ENCODE measurements around the gene TGFB1. TPM values are rescaled to one million over a fixed set of nuclear protein-coding genes. Genes with fewer than 3 reads are reported as not detected.
A peak's percentile ranks its signal among the peaks of the same experiment; 100 is the strongest.

Gene TGFB1
- total RNA-seq, 1 experiment from 2014 or later: 10.4 TPM

GRCh38 chr19:41309180-41310032, 44.3 kb downstream of the TGFB1 start:
- ChIA-PET POLR2A (interaction anchor here (0.5 to 1.5 kb wide), 4 partner anchors 12 to 97 kb away, joined by 4 to 8 read pairs (median 4); partner anchors contain the start of genes B9D2 and HNRNPUL1), CTCF (interaction anchor here (0.5 to 2.8 kb wide), 31 partner anchors 8 to 182 kb away, joined by 3 to 26 read pairs (median 5); partner anchors contain the start of genes AXL, DMAC2, HNRNPUL1 and TGFB1)
- Mint-ChIP-seq H3K4me3 (peak overlapping the region; percentile 96), H3K9me3 (no peaks in the 10 kb centered on the region), H3K27ac (peak overlapping the region; percentile 98), H3K27me3 (ENCODE audit: low read depth) (no peaks in the 10 kb centered on the region), H3K4me1 (peaks cover 21% of the 10 kb centered on the region), H3K36me3 (peaks cover 36% of the 10 kb centered on the region)
- TF ChIP-seq SP1 (CRISPR knock-in tag; conservative IDR thresholded peaks at IDR 0.05): no peak
- peak; percentile 28; the same call in 1 of the 2 replicates for TF ChIP-seq ERG (CRISPR knock-in tag; IDR thresholded peaks at IDR 0.05)
- no peak for ATAC-seq
- no peak for DNase-seq (ENCODE audit: low spot score)

- peaks cover 21% of the 10 kb centered on the region for H3K4me1 Mint-ChIP-seq
- H3K36me3 Mint-ChIP-seq: peaks cover 41% of the 10 kb centered on the region
Observed at GRCh38 chr19:41308450-41309179, 45.1 kb downstream of the TGFB1 start.

More at GRCh38 chr19:41308450-41309179, 45.1 kb downstream of the TGFB1 start:
- TF ChIP-seq RELA (CRISPR knock-in tag; IDR thresholded peaks at IDR 0.05; ENCODE audit: borderline replicate concordance) (no peak), PRRX2 (CRISPR knock-in tag; IDR thresholded peaks at IDR 0.05) (0 out of 2 replicates have a peak, but pooled peaks have one; percentile 26), CTCF (IDR thresholded peaks at IDR 0.05) (peak; percentile 98), ZNF281 (CRISPR knock-in tag; IDR thresholded peaks at IDR 0.05) (0 out of 2 replicates have a peak, but pooled peaks have one; percentile 19), AFF4 (CRISPR knock-in tag; IDR thresholded peaks at IDR 0.05; ENCODE audit: borderline replicate concordance) (0 out of 2 replicates have a peak, but pooled peaks have one; percentile 27)
- Mint-ChIP-seq H3K4me3 (peak overlapping the region; percentile 96), H3K9me3 (no peaks in the 10 kb centered on the region), H3K27ac (peak overlapping the region; percentile 96), H3K27me3 (ENCODE audit: low read depth) (no peaks in the 10 kb centered on the region)
- ATAC-seq (peak; percentile 66), DNase-seq (ENCODE audit: low spot score) (peak; percentile 99)
- ChIA-PET POLR2A (interaction anchor here (0.7 kb wide), 1 partner anchor 44 kb away, joined by 4 read pairs; the partner anchor contains the start of gene HNRNPUL1), CTCF (interaction anchor here (0.5 to 2.8 kb wide), 29 partner anchors 9 to 181 kb away, joined by 3 to 26 read pairs (median 5); partner anchors contain the start of genes AXL, DMAC2, HNRNPUL1 and TMEM91)
